SU-DHL-6 (cell line): ENCODE measurements around the gene UNC13C.

ENCODE experiments used
- H2AFZ ChIP-seq: fragments of 200-600 bp; sonication (generic); 2 replicates; pipeline ENCODE4 v1.6.1; 2014; ENCODE audit warnings: low read depth, mild to moderate bottlenecking, moderate library complexity, mixed read lengths, antibody characterized with exemption, low read length; ENCODE audit not compliant: severe bottlenecking
- H3F3A ChIP-seq: fragments of 200-600 bp; shearing (Covaris generic); 2 replicates; pipeline ENCODE4 v1.6.0; 2016; ENCODE audit warnings: antibody characterized with exemption, mild to moderate bottlenecking; ENCODE audit not compliant: insufficient read depth
- H3K27ac ChIP-seq: fragments of 200-600 bp; sonication (generic); 2 replicates; pipeline ENCODE4 v1.5.1; 2016; ENCODE audit warnings: low read depth, mild to moderate bottlenecking, low read length, moderate library complexity, mixed read lengths
- H3K27me3 ChIP-seq: fragments of 200-600 bp; sonication (generic), shearing (Covaris generic); 2 replicates; pipeline ENCODE4 v1.6.0; 2014; ENCODE audit warnings: mild to moderate bottlenecking, low read length
- H3K36me3 ChIP-seq: fragments of 200-600 bp; sonication (generic); 2 replicates; pipeline ENCODE4 v1.6.1; 2014; ENCODE audit warnings: mild to moderate bottlenecking, low read length, mixed read lengths
- H3K4me2 ChIP-seq: fragments of 300-600, 200-600 bp; shearing (Covaris generic), sonication (generic); 2 replicates; pipeline ENCODE4 v1.6.0; 2014; ENCODE audit warnings: low read length, low read depth, mild to moderate bottlenecking; ENCODE audit not compliant: poor library complexity, severe bottlenecking
- H3K4me3 ChIP-seq: fragments of 200-600 bp; sonication (generic); 2 replicates; pipeline ENCODE4 v1.5.1; 2014; ENCODE audit warnings: antibody characterized with exemption, low read length, mild to moderate bottlenecking, mixed read lengths; ENCODE audit not compliant: insufficient read depth, poor library complexity, severe bottlenecking
- H3K79me2 ChIP-seq: fragments of 200-600 bp; sonication (generic); 2 replicates; pipeline ENCODE4 v1.6.1; 2014; ENCODE audit warnings: mild to moderate bottlenecking, low read length, moderate library complexity; ENCODE audit not compliant: insufficient read depth
- H3K9ac ChIP-seq: fragments of 200-600 bp; sonication (generic); 2 replicates; pipeline ENCODE4 v1.7.0; 2014; ENCODE audit warnings: mild to moderate bottlenecking, low read length
- H3K9me2 ChIP-seq: fragments of 200-600 bp; sonication (generic); replicated peaks from 2 replicates; pipeline ENCODE4 v1.6.1; 2014; ENCODE audit warnings: low read length; ENCODE audit not compliant: insufficient read depth
- H3K9me3 ChIP-seq: fragments of 200-600 bp; sonication (generic); 2 replicates; pipeline ENCODE4 v1.6.1; 2014; ENCODE audit warnings: low read length, mixed read lengths; ENCODE audit not compliant: insufficient read depth
- H4K20me1 ChIP-seq: fragments of 200-600 bp; sonication (generic); 2 replicates; pipeline ENCODE4 v1.6.1; 2014; ENCODE audit warnings: low read depth, mild to moderate bottlenecking, antibody characterized with exemption, low read length, moderate library complexity, mixed read lengths
- CTCF ChIP-seq: fragments of 200-600 bp; sonication (generic); IDR thresholded peaks from one replicate; pipeline ENCODE4 v1.5.1; 2017; ENCODE audit warnings: antibody characterized with exemption, mild to moderate bottlenecking, low read length, moderate library complexity; ENCODE audit not compliant: insufficient read depth, poor library complexity, severe bottlenecking
- EZH2phosphoT487 ChIP-seq: fragments of 200-600 bp; sonication (generic), shearing (Covaris generic); conservative IDR thresholded peaks from 2 replicates; pipeline ENCODE4 v1.6.1; 2018; ENCODE audit warnings: mild to moderate bottlenecking, antibody characterized with exemption, low read length, moderate library complexity, mixed read lengths

Gene UNC13C

DNA sequence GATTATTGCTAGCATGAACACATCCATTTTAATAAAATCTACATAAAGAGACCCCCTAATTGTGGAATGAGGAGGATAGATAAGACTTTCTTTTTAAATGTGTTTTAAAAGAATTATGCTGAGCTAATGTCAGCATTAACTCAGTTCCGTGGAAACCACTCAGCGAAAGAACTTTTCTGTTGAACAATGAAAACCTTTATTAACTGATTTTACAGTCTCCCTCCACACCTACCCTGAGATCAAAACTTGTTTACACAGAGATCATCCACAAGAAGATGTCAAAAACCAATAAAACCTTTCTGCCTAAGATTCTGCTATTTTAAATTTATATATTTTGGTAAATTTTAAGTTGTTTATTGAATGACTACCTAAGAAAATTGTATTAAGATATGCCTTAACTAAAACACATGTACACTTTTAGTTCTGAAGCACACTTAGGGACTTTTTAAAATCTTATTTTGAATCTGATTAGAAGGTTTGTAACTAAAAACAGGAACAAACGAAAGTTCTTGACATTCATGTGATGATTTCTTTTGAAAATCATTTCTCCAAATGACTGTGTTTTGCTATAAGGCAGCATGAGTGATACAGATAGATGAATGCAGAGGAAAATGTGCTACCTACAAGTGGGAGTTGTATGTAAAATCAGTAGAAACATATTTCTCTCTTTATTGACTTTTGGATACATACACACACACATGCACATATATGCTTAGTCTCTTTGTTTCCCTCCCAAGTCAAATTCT is 369.0 kb downstream of the UNC13C start:
- Histone ChIP-seq H3K4me3 (no peak overlapping the region), H3K9me3 (no peaks in the 10 kb centered on the region), H3K27ac (no peak overlapping the region), H3F3A (no peaks in the 10 kb centered on the region), H3K79me2 (no peaks in the 10 kb centered on the region), H4K20me1 (no peaks in the 10 kb centered on the region), H3K27me3 (no peaks in the 10 kb centered on the region), H3K9me2 (no peaks in the 10 kb centered on the region), H3K9ac (no peak overlapping the region), H2AFZ (no peak overlapping the region), H3K4me2 (no peak overlapping the region), H3K36me3 (no peaks in the 10 kb centered on the region)
- TF ChIP-seq CTCF (no peak), EZH2phosphoT487 (no peak)

GRCh38 chr15:54353726-54354125 is 375.5 kb downstream of the UNC13C start:
- no peak overlapping the region for H3K4me2 ChIP-seq
- no peaks in the 10 kb centered on the region for H4K20me1 ChIP-seq
- no peaks in the 10 kb centered on the region for H3K79me2 ChIP-seq
- TF ChIP-seq CTCF = no peak
- TF ChIP-seq EZH2phosphoT487 = no peak
- H3K4me3 ChIP-seq = no peak overlapping the region
- no peaks in the 10 kb centered on the region for H3F3A ChIP-seq
- H3K36me3 ChIP-seq = no peaks in the 10 kb centered on the region
- no peak overlapping the region for H2AFZ ChIP-seq
- H3K9me3 ChIP-seq = no peaks in the 10 kb centered on the region
- no peak overlapping the region for H3K9ac ChIP-seq
- H3K27me3 ChIP-seq = no peaks in the 10 kb centered on the region
- H3K27ac ChIP-seq = no peak overlapping the region
- H3K9me2 ChIP-seq = no peaks in the 10 kb centered on the region

- Histone ChIP-seq H3K9ac (no peak overlapping the region), H3K79me2 (no peaks in the 10 kb centered on the region), H3K9me3 (no peaks in the 10 kb centered on the region), H3K27ac (no peak overlapping the region), H3K9me2 (no peaks in the 10 kb centered on the region), H3K4me3 (no peak overlapping the region), H3K4me2 (no peak overlapping the region), H3K27me3 (no peaks in the 10 kb centered on the region), H4K20me1 (no peaks in the 10 kb centered on the region), H3K36me3 (no peaks in the 10 kb centered on the region), H3F3A (no peaks in the 10 kb centered on the region), H2AFZ (no peak overlapping the region)
- no peak for TF ChIP-seq EZH2phosphoT487
- no peak for TF ChIP-seq CTCF
Observed at GRCh38 chr15:54354341-54354740, 376.1 kb downstream of the UNC13C start.
